ENCODE results near the gene MAP2K1. TPM values are rescaled to one million over a fixed set of nuclear protein-coding genes. Genes with fewer than 3 reads are reported as not detected.

The MAP2K1 gene
- total and polyA plus RNA-seq, 9 of the 15 experiments (the other 6 are each of a cell fraction or from before 2014, with no cell fraction given) = 7.5 to 58.3 (median 30.0) TPM

DNA sequence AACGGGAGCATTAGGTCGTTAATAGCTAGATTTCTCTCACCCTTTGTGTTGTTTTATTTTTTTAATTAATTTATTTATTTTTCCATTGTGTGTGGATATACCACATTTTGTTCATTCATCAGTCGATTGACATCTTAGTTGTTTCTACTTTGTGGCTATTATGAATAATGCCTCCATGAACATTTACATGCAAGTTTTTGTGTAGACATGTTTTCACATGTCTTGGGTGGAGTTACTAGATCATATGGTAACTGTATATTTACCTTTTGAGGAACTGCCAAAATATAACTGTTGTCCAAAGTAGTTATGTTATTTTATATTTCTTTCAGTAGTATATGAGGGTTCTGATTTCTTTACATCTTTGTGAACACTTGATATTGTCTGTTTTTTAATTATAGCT is 137.2 kb downstream of the MAP2K1 start:
- DNase-seq (ENCODE audit: extremely low read depth in 1 of 4, low spot score in 3 of 4) = no peak
- in situ Hi-C loops (cut with MboI) (no loop called here), intact Hi-C loops (cut with micrococcal nuclease) (no loop called here)
- no TSS peak for BruUV-seq (replicated peaks)
- no peak overlapping the region for H3K4me2 ChIP-seq (ENCODE audit: insufficient read depth, low read length)
- no peak overlapping the region for H3K9ac ChIP-seq (ENCODE audit: insufficient read depth in 1 of 2, low read depth in 2 of 2, low read length in 2 of 2)
- H3K79me2 ChIP-seq (ENCODE audit: control insufficient read depth, insufficient read depth, low read length) = no peaks in the 10 kb centered on the region
- peaks cover 77% of the 10 kb centered on the region for H3K36me3 ChIP-seq (ENCODE audit: control insufficient read depth, insufficient read depth, low read length)
- no peak overlapping the region for H2AFZ ChIP-seq (ENCODE audit: low read depth, low read length)
- no peaks in the 10 kb centered on the region for H3K9me1 ChIP-seq (ENCODE audit: control insufficient read depth, insufficient read depth, low read length)
- no peaks in the 10 kb centered on the region for H3K27me3 ChIP-seq (ENCODE audit: control insufficient read depth in 2 of 2, insufficient read depth in 2 of 2, low read length in 2 of 2)
- WGBS (ENCODE audit: insufficient coverage, low coverage, missing lambda C conversion rate) = 72% methylated on average over 3 of the region's 3 CpGs
- no peaks in the 10 kb centered on the region for H3K9me3 ChIP-seq (replicated peaks; ENCODE audit: control insufficient read depth, insufficient read depth, low read depth, low read length)
- CTCF ChIA-PET (ENCODE audit: low intra/inter-chr PET ratio) = no interaction called here
- H4K20me1 ChIP-seq (replicated peaks; ENCODE audit: control insufficient read depth, insufficient read depth, low read length) = no peaks in the 10 kb centered on the region
- no peaks in the 10 kb centered on the region for H3K4me1 ChIP-seq (replicated peaks in 1 of 2; ENCODE audit: control insufficient read depth in 2 of 2, insufficient read depth in 2 of 2, low read length in 2 of 2)
- no peak overlapping the region for H3K27ac ChIP-seq (ENCODE audit: extremely low read depth, low read depth, low read length)
- POLR2A ChIA-PET = interaction anchor here (0.8 to 1.1 kb wide), 2 partner anchors 17 to 85 kb away, joined by 3 read pairs; no protein-coding TSS in a partner anchor
- ATAC-seq = no peak
- no peak for FAIRE-seq
- no peak overlapping the region for H3K4me3 ChIP-seq
- TF ChIP-seq PBX2 (CRISPR knock-in tag; IDR thresholded peaks at IDR 0.05; ENCODE audit: low read depth) (no peak), PBX2 (tag; conservative IDR thresholded peaks at IDR 0.05; ENCODE audit: low read depth) (no peak), PTRF (tag; IDR thresholded peaks at IDR 0.05) (no peak), EWSR1 (IDR thresholded peaks at IDR 0.05; ENCODE audit: borderline replicate concordance, low read depth, partially characterized antibody) (no peak), IRF9 (tag; IDR thresholded peaks at IDR 0.05) (no peak), ZNF76 (CRISPR knock-in tag; IDR thresholded peaks at IDR 0.05; ENCODE audit: borderline replicate concordance) (no peak), NCOR1 (IDR thresholded peaks at IDR 0.05) (no peak), BDP1 (IDR thresholded peaks at IDR 0.05; ENCODE audit: insufficient read depth, insufficient read length) (no peak), DMBX1 (CRISPR knock-in tag; IDR thresholded peaks at IDR 0.05; ENCODE audit: borderline replicate concordance) (no peak), GATAD2B (IDR thresholded peaks at IDR 0.05; ENCODE audit: borderline replicate concordance) (no peak), E2F5 (CRISPR knock-in tag; IDR thresholded peaks at IDR 0.05) (no peak), DIDO1 (tag; IDR thresholded peaks at IDR 0.05; ENCODE audit: low read depth) (no peak)
- TF ChIP-seq, protein P1, sequence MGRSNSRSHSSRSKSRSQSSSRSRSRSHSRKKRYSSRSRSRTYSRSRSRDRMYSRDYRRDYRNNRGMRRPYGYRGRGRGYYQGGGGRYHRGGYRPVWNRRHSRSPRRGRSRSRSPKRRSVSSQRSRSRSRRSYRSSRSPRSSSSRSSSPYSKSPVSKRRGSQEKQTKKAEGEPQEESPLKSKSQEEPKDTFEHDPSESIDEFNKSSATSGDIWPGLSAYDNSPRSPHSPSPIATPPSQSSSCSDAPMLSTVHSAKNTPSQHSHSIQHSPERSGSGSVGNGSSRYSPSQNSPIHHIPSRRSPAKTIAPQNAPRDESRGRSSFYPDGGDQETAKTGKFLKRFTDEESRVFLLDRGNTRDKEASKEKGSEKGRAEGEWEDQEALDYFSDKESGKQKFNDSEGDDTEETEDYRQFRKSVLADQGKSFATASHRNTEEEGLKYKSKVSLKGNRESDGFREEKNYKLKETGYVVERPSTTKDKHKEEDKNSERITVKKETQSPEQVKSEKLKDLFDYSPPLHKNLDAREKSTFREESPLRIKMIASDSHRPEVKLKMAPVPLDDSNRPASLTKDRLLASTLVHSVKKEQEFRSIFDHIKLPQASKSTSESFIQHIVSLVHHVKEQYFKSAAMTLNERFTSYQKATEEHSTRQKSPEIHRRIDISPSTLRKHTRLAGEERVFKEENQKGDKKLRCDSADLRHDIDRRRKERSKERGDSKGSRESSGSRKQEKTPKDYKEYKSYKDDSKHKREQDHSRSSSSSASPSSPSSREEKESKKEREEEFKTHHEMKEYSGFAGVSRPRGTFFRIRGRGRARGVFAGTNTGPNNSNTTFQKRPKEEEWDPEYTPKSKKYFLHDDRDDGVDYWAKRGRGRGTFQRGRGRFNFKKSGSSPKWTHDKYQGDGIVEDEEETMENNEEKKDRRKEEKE (IDR thresholded peaks at IDR 0.05; ENCODE audit: borderline replicate concordance in 1 of 2, control insufficient read depth in 1 of 2, low read depth in 2 of 2, low read length in 1 of 2) = no peak
